Right hindlimb (tissue), 1 donor: ENCODE measurements around the gene EFL1.

ENCODE experiments used
- DNase-seq: peaks from one replicate; pipeline ENCODE4 v3.0.0-alpha.2; 2018

Gene EFL1

GRCh38 chr15:82146576-82146975 lies 116.0 kb downstream of the EFL1 start:
- no peak for DNase-seq

GRCh38 chr15:82143390-82144385 lies 118.8 kb downstream of the EFL1 start:
- no peak for DNase-seq

GRCh38 chr15:82140886-82141285 lies 121.6 kb downstream of the EFL1 start:
- DNase-seq = no peak

GRCh38 chr15:82139823-82140268 lies 122.7 kb downstream of the EFL1 start:
- DNase-seq = no peak

GRCh38 chr15:82138306-82138705 lies 124.2 kb downstream of the EFL1 start:
- no peak for DNase-seq

- DNase-seq = no peak
Measured at GRCh38 chr15:82137261-82137660, 125.3 kb downstream of the EFL1 start.

GRCh38 chr15:82136120-82136519 lies 126.4 kb downstream of the EFL1 start:
- DNase-seq = no peak

GRCh38 chr15:82135638-82136037 lies 126.9 kb downstream of the EFL1 start:
- no peak for DNase-seq

- DNase-seq = no peak
Measured at GRCh38 chr15:82134461-82134860, 128.1 kb downstream of the EFL1 start.

GRCh38 chr15:82133251-82133650 lies 129.3 kb downstream of the EFL1 start:
- no peak for DNase-seq

- DNase-seq = no peak
Measured at GRCh38 chr15:82132742-82133141, 129.8 kb downstream of the EFL1 start.

- DNase-seq = no peak
Measured at GRCh38 chr15:82132096-82132495, 130.4 kb downstream of the EFL1 start.

GRCh38 chr15:82130248-82130647 lies 132.3 kb downstream of the EFL1 start:
- no peak for DNase-seq

- DNase-seq = no peak
Measured at GRCh38 chr15:82129761-82130160, 132.8 kb downstream of the EFL1 start.

- DNase-seq = no peak
Measured at GRCh38 chr15:82129149-82129692, 133.3 kb downstream of the EFL1 start.

GRCh38 chr15:82128401-82129148 lies 134.0 kb downstream of the EFL1 start:
- DNase-seq = no peak

GRCh38 chr15:82127581-82127980 lies 135.0 kb downstream of the EFL1 start:
- no peak for DNase-seq

GRCh38 chr15:82126346-82126745 lies 136.2 kb downstream of the EFL1 start:
- DNase-seq = no peak

- no peak for DNase-seq
Measured at GRCh38 chr15:82124331-82125263, 137.9 kb downstream of the EFL1 start.

GRCh38 chr15:82122746-82123400 lies 139.7 kb downstream of the EFL1 start:
- no peak for DNase-seq

GRCh38 chr15:82118040-82118439 lies 144.5 kb downstream of the EFL1 start:
- no peak for DNase-seq

- no peak for DNase-seq
Measured at GRCh38 chr15:82117296-82117695, 145.2 kb downstream of the EFL1 start.
